GM18519 (cell line): ENCODE data around the gene STPG2.

Experiments
- ATAC-seq: cut with Tn5 transposase; IDR thresholded peaks from one replicate; pipeline ENCODE4 v1.9.1; 2021; ENCODE audit warnings: mild to moderate bottlenecking, moderate library complexity; ENCODE audit not compliant: unreplicated experiment, low FRiP score

The STPG2 gene

GRCh38 chr4:98143001-98143899, at the start of gene STPG2:
Gene STPG2 (minus strand): TSS chr4:98143476.
- peak; percentile 96 for ATAC-seq

- ATAC-seq: no peak
Measured at GRCh38 chr4:98185279-98185678, 42.0 kb upstream of the STPG2 start.

GRCh38 chr4:98181809-98182208, 38.5 kb upstream of the STPG2 start:
- ATAC-seq: peak; percentile 56

GRCh38 chr4:98179951-98180350, 36.7 kb upstream of the STPG2 start:
- ATAC-seq: no peak

- ATAC-seq: no peak
Measured at GRCh38 chr4:98176531-98176930, 33.3 kb upstream of the STPG2 start.

- ATAC-seq: no peak
Measured at GRCh38 chr4:98170035-98170434, 26.8 kb upstream of the STPG2 start.

- ATAC-seq: no peak
Measured at GRCh38 chr4:98166731-98167041, 23.4 kb upstream of the STPG2 start.

GRCh38 chr4:98166025-98166730, 22.9 kb upstream of the STPG2 start:
- no peak for ATAC-seq

GRCh38 chr4:98162696-98163095, 19.4 kb upstream of the STPG2 start:
- no peak for ATAC-seq

- ATAC-seq: no peak
Measured at GRCh38 chr4:98151145-98151924, 8.1 kb upstream of the STPG2 start.

GRCh38 chr4:98150092-98150761, 7.0 kb upstream of the STPG2 start:
- ATAC-seq: no peak

GRCh38 chr4:98148856-98149255, 5.6 kb upstream of the STPG2 start:
- ATAC-seq: no peak

- no peak for ATAC-seq
Measured at GRCh38 chr4:98126141-98126540, 17.1 kb downstream of the STPG2 start.

- ATAC-seq: no peak
Measured at GRCh38 chr4:98125585-98125984, 17.7 kb downstream of the STPG2 start.

GRCh38 chr4:98117363-98117762, 25.9 kb downstream of the STPG2 start:
- ATAC-seq: no peak

- ATAC-seq: no peak
Measured at GRCh38 chr4:98113012-98113411, 30.3 kb downstream of the STPG2 start.

GRCh38 chr4:98110929-98111328, 32.3 kb downstream of the STPG2 start:
- ATAC-seq: no peak

- ATAC-seq: no peak
Measured at GRCh38 chr4:98110214-98110613, 33.1 kb downstream of the STPG2 start.

- ATAC-seq: no peak
Measured at GRCh38 chr4:98102660-98103059, 40.6 kb downstream of the STPG2 start.

GRCh38 chr4:98101988-98102387, 41.3 kb downstream of the STPG2 start:
- ATAC-seq: no peak

- ATAC-seq: no peak
Measured at GRCh38 chr4:98098764-98099163, 44.5 kb downstream of the STPG2 start.
